Measurements from ENCODE around the gene PLCB4.

DNA sequence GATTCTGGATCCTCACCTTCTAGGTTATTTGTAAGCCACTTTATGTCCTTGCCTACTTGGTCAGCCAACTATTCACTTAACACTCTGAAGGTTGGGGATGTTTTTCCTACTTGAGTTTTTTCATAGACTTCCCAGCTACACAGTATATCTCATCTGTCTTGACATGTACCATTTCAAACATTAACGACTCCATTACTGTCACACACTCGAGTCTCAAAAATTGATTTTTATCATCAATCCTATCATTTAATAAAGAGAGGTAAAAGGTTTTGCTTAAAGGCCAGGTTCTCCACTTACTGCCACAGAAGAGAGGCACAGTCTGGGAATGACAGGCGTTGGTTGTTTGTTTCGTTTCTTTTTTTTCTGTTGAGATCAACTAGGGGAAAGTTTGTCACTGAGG lies 407.3 kb downstream of the PLCB4 start:
- TF ChIP-seq CTCF (conservative IDR thresholded peaks at IDR 0.05; ENCODE audit: low read length) = no peak
- no peak for TF ChIP-seq EZH2phosphoT487 (IDR thresholded peaks at IDR 0.05; ENCODE audit: borderline replicate concordance)
